GM12878 (cell line): Measurements from ENCODE around the gene ITGA2. TPM values are rescaled to one million over a fixed set of nuclear protein-coding genes. Genes with fewer than 3 reads are reported as not detected.

ENCODE experiments used
- BCLAF1 ChIP-seq: fragments of 450-650 bp; IDR thresholded peaks from 2 replicates; pipeline ENCODE4 v1.6.1; 2017; ENCODE audit warnings: antibody characterized with exemption, mild to moderate bottlenecking, moderate library complexity
- EP300 ChIP-seq, 2 experiments: fragments of 150-350 bp in 1 of 2; IDR thresholded peaks; 2 replicates each; pipeline ENCODE4 v1.6.1; 2011 to 2012; ENCODE audit warnings: low read depth in 2 of 2, low read length in 2 of 2, borderline replicate concordance in 1 of 2, improper control_type of control experiment in 1 of 2, inconsistent platforms in 1 of 2; ENCODE audit not compliant: control insufficient read depth in 1 of 2
- FOS ChIP-seq: IDR thresholded peaks from 3 replicates; pipeline ENCODE4 v1.6.1; 2011; ENCODE audit warnings: borderline replicate concordance; ENCODE audit not compliant: insufficient read length; ENCODE audit errors: extremely low read depth
- NFYB ChIP-seq: IDR thresholded peaks from 2 replicates; pipeline ENCODE4 v1.6.1; 2011; ENCODE audit warnings: low read depth, mild to moderate bottlenecking, low read length, improper control_type of control experiment, moderate library complexity; ENCODE audit not compliant: insufficient read depth
- POLR2A ChIP-seq: IDR thresholded peaks from 2 replicates; pipeline ENCODE4 v1.6.1; 2011; ENCODE audit warnings: low read depth, mild to moderate bottlenecking, low read length
- TARDBP ChIP-seq: IDR thresholded peaks from 2 replicates; pipeline ENCODE4 v1.6.1; 2016; ENCODE audit warnings: borderline replicate concordance
- ZNF592 ChIP-seq: fragments of 450-650 bp; IDR thresholded peaks from 2 replicates; pipeline ENCODE4 v1.6.1; 2017; ENCODE audit warnings: mild to moderate bottlenecking, moderate library complexity
- polyA plus RNA-seq, 11 experiments: library from polyadenylated mRNA; depleted of rRNA in 4 of 11; unstranded in 6 of 11; stranded (reverse) in 5 of 11; fragments of >200 nt; fragmentation: Nextera tagmentation in 4 of 11; fragmentation: Illumina TruSeq in 1 of 11; extraction: Ambion mirVana in 4 of 11; extraction: Trizol in 1 of 11; gene quantifications; 1 replicate in 1 of 11; 2 replicates in 10 of 11; pipeline versions ENCODE4 v1.2.1 to v1.2.3, GENCODE V29; 2011 to 2016; ENCODE audit warnings: inconsistent platforms in 2 of 11, missing spikeins in 2 of 11, low read depth in 1 of 11
- total RNA-seq, 4 experiments: library from RNA; depleted of rRNA in 3 of 4; stranded (reverse); fragments of >200 nt in 3 of 4; fragmentation: Illumina TruSeq in 1 of 4; extraction: Trizol in 1 of 4; gene quantifications; 2 replicates each; pipeline versions ENCODE4 v1.2.1 to v1.2.3, GENCODE V29; 2013 to 2021
- TF ChIP-seq, protein P1 (sequence below), 3 experiments: IDR thresholded peaks in 2 of 3; conservative IDR thresholded peaks in 1 of 3; 2 replicates each; pipeline ENCODE4 v1.5.1; 2011; ENCODE audit warnings: low read depth in 3 of 3, low read length in 3 of 3, mild to moderate bottlenecking in 3 of 3, control low read depth in 2 of 3, moderate library complexity in 2 of 3, inconsistent platforms in 1 of 3, mixed read lengths in 1 of 3; ENCODE audit not compliant: control insufficient read depth in 2 of 3, insufficient read depth in 1 of 3; ENCODE audit errors: extremely low read depth in 1 of 3

ITGA2 gene
- total and polyA plus RNA-seq, 10 of the 15 experiments (the other 5 are each of a cell fraction or from before 2014, with no cell fraction given), result under 0.01 to 0.13 (median 0.03) TPM; not detected in 6

GRCh38 chr5:53109443-53110127 lies 120.4 kb downstream of the ITGA2 start, which contains the start of gene MOCS2 (continued):
- TF ChIP-seq ZNF592, result no peak
- peak; percentile 97 for TF ChIP-seq POLR2A
- TF ChIP-seq, protein P1, sequence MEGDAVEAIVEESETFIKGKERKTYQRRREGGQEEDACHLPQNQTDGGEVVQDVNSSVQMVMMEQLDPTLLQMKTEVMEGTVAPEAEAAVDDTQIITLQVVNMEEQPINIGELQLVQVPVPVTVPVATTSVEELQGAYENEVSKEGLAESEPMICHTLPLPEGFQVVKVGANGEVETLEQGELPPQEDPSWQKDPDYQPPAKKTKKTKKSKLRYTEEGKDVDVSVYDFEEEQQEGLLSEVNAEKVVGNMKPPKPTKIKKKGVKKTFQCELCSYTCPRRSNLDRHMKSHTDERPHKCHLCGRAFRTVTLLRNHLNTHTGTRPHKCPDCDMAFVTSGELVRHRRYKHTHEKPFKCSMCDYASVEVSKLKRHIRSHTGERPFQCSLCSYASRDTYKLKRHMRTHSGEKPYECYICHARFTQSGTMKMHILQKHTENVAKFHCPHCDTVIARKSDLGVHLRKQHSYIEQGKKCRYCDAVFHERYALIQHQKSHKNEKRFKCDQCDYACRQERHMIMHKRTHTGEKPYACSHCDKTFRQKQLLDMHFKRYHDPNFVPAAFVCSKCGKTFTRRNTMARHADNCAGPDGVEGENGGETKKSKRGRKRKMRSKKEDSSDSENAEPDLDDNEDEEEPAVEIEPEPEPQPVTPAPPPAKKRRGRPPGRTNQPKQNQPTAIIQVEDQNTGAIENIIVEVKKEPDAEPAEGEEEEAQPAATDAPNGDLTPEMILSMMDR (IDR thresholded peaks at IDR 0.05 in 2 of 3, conservative IDR thresholded peaks at IDR 0.05 in 1 of 3; ENCODE audit: control insufficient read depth in 2 of 3, extremely low read depth in 1 of 3, insufficient read depth in 1 of 3, low read depth in 3 of 3, low read length in 3 of 3), result no peak
- no peak for TF ChIP-seq BCLAF1
- TF ChIP-seq EP300 (IDR thresholded peaks at IDR 0.05; ENCODE audit: borderline replicate concordance in 1 of 2, control insufficient read depth in 1 of 2, low read depth in 2 of 2, low read length in 2 of 2), result no peak
- TF ChIP-seq TARDBP, result 0 out of 2 replicates have a peak, but pooled peaks have one; percentile 18
- TF ChIP-seq NFYB, result no peak
- TF ChIP-seq FOS, result no peak
